ENCODE results near the gene ALG14. TPM values are rescaled to one million over a fixed set of nuclear protein-coding genes. Genes with fewer than 3 reads are reported as not detected.
"Not testable (repeated sequence)": the region's sequence is repeated elsewhere in the genome, so short reads cannot be mapped to it uniquely, and the experiment has no call there.

The ALG14 gene
- total and polyA plus RNA-seq, 4 donors: 1.0 to 16.6 (median 1.9) TPM

DNA sequence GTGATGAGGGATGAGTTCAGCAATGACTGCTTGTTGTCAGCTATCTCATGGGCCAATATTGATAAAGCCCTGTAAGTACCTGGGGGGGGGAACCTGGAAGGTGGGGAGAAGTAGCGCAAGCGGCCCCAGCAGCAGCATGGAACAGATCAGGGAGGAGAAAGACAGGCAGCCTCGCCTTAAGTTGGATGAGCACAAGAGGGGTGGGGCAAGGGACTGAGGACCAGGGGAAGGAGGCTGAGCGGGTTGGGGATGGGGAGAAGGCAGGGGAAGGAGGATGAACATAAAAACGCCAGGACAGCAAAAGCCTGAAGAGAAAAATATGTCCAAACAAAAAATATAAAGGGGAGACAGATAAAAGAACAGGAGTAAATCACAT, 70.6 kb downstream of the ALG14 start (continued):
- TF ChIP-seq, protein P1, sequence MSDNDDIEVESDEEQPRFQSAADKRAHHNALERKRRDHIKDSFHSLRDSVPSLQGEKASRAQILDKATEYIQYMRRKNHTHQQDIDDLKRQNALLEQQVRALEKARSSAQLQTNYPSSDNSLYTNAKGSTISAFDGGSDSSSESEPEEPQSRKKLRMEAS (IDR thresholded peaks at IDR 0.05): no peak
- TF ChIP-seq FOXA1 (IDR thresholded peaks at IDR 0.05): no peak
- TF ChIP-seq JUND (IDR thresholded peaks at IDR 0.05): no peak
- no peak for TF ChIP-seq RAD21 (IDR thresholded peaks at IDR 0.05)
- no peak for TF ChIP-seq HNF4G (IDR thresholded peaks at IDR 0.05)

DNA sequence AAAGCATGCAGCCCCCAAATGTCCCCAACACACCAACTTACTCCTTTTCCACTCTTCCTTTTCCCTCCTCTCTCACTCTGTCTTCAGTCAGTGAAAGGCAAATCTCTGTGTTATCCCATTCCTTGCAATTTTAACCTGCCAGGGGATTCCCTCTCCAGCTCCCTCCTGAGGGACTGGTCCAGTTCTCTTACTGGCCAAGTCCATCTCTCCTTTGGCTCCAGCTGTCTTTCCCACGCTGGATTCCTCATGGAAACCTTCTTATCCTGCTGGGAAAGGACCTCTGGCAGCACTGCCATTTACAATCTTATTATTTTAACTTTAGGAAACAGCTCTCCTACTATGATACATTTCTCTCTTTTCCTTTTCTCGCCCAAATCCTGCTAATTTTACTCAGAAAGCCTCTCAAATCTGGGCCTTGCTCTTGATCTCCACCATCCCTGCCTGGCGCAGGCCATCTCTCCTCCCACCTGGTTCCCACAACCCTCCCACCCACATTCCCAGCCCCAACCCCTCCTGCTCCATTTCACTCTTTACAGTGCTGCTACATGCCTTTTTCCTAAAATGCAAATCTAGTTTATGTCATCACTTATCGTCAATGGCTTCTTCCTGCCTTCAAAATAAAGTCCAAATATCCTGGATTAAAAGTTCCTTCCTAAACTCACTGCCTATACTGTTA, 73.2 kb downstream of the ALG14 start:
- H3K9me3 ChIP-seq (ENCODE audit: control insufficient read depth in 4 of 4, low read length in 3 of 4): no peaks in the 10 kb centered on the region
- no peak overlapping the region for H3K4me3 ChIP-seq (ENCODE audit: low read depth in 1 of 3, low read length in 3 of 3)
- peaks cover 0 to 2% (median 0%) of the 10 kb centered on the region in 4 donors for H3K36me3 ChIP-seq (ENCODE audit: control insufficient read depth in 4 of 4, insufficient read depth in 3 of 4, low read depth in 1 of 4, low read length in 3 of 4)
- no peaks in the 10 kb centered on the region for H3K27me3 ChIP-seq (ENCODE audit: control insufficient read depth in 4 of 4, insufficient read depth in 4 of 4, low read length in 3 of 4)
- no peak overlapping the region for H3K27ac ChIP-seq (ENCODE audit: low read depth in 1 of 2, low read length in 2 of 2)
- no peak for DNase-seq (ENCODE audit: low spot score)
- WGBS: 86% methylated on average over 4 of the region's 4 CpGs
- no peak for TF ChIP-seq RAD21 (IDR thresholded peaks at IDR 0.05)
- TF ChIP-seq, protein P2, sequence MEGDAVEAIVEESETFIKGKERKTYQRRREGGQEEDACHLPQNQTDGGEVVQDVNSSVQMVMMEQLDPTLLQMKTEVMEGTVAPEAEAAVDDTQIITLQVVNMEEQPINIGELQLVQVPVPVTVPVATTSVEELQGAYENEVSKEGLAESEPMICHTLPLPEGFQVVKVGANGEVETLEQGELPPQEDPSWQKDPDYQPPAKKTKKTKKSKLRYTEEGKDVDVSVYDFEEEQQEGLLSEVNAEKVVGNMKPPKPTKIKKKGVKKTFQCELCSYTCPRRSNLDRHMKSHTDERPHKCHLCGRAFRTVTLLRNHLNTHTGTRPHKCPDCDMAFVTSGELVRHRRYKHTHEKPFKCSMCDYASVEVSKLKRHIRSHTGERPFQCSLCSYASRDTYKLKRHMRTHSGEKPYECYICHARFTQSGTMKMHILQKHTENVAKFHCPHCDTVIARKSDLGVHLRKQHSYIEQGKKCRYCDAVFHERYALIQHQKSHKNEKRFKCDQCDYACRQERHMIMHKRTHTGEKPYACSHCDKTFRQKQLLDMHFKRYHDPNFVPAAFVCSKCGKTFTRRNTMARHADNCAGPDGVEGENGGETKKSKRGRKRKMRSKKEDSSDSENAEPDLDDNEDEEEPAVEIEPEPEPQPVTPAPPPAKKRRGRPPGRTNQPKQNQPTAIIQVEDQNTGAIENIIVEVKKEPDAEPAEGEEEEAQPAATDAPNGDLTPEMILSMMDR (IDR thresholded peaks at IDR 0.05; ENCODE audit: low read depth, low read length, missing input control): no peak
- no peak for TF ChIP-seq RXRA (IDR thresholded peaks at IDR 0.05)
- TF ChIP-seq YY1 (IDR thresholded peaks at IDR 0.05): no peak
- no peak for TF ChIP-seq NR2F2 (IDR thresholded peaks at IDR 0.05)
- TF ChIP-seq TAF1 (conservative IDR thresholded peaks at IDR 0.05): no peak
- TF ChIP-seq, protein P1 (IDR thresholded peaks at IDR 0.05): no peak
- TF ChIP-seq HNF4A (conservative IDR thresholded peaks at IDR 0.05): no peak
- no peaks in the 10 kb centered on the region for H3K4me1 ChIP-seq (ENCODE audit: control insufficient read depth in 4 of 4, insufficient read depth in 4 of 4, low read length in 3 of 4)
- H3K9ac ChIP-seq (ENCODE audit: low read depth in 1 of 2, low read length in 2 of 2): no peak overlapping the region

DNA sequence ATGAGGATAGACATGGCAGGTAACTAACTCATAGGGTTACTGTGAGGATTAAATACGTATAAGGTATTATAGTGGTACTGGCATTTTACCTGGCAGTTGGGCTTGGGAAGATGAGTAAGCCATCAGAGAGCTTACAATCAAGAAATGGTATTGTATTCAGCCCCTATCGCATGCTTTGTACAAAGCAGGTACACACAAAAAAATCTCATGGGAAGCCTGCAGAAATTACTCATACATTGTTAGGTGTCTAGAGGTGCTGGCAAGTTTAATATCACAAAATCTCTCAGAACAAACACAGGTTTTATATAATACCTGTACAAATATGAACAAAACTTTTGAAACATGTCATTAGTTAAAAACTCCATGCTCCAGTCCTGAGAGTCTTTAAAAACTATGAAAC, 74.0 kb downstream of the ALG14 start:
- H3K9ac ChIP-seq (ENCODE audit: low read depth in 1 of 2, low read length in 2 of 2): no peak overlapping the region
- no peak overlapping the region for H3K4me3 ChIP-seq (ENCODE audit: low read depth in 1 of 3, low read length in 3 of 3)
- no peak for DNase-seq (ENCODE audit: low spot score)
- TF ChIP-seq HNF4G (IDR thresholded peaks at IDR 0.05): no peak
- TF ChIP-seq EGR1 (IDR thresholded peaks at IDR 0.05; ENCODE audit: low read depth in 2 of 2): no peak
- no peak for TF ChIP-seq JUND (IDR thresholded peaks at IDR 0.05)
- TF ChIP-seq GABPA (IDR thresholded peaks at IDR 0.05 in 1 of 2, conservative IDR thresholded peaks at IDR 0.05 in 1 of 2): no peak
- TF ChIP-seq FOXA1 (IDR thresholded peaks at IDR 0.05): no peak
- no peak overlapping the region for H3K27ac ChIP-seq (ENCODE audit: low read depth in 1 of 2, low read length in 2 of 2)
- no peaks in the 10 kb centered on the region for H3K27me3 ChIP-seq (ENCODE audit: control insufficient read depth in 4 of 4, insufficient read depth in 4 of 4, low read length in 3 of 4)
- no peaks in the 10 kb centered on the region for H3K9me3 ChIP-seq (ENCODE audit: control insufficient read depth in 4 of 4, low read length in 3 of 4)
- H3K4me1 ChIP-seq (ENCODE audit: control insufficient read depth in 4 of 4, insufficient read depth in 4 of 4, low read length in 3 of 4): no peaks in the 10 kb centered on the region
- 97% methylated on average over 2 of the region's 2 CpGs for WGBS
- peaks cover 0 to 2% (median 0%) of the 10 kb centered on the region in 4 donors for H3K36me3 ChIP-seq (ENCODE audit: control insufficient read depth in 4 of 4, insufficient read depth in 3 of 4, low read depth in 1 of 4, low read length in 3 of 4)

DNA sequence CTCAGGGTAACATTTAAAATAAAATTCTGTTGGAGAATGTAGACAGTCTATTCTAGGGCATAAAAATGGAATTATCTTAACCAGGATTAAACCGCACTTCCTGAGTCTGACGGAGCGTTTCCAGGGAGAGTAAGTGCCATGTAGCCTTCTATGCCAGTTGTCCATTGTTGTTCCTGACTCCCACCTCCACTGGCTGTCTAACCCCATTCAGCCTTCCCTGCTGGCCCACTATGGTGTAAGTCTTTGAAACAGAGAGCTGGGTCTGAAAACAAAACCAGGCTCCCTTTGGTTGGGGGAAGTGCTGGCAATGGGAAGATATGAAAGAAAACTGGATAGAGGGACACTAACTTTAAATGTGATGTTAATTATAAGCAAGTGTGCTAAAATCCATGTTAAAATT, 74.6 kb downstream of the ALG14 start:
- TF ChIP-seq EGR1 (IDR thresholded peaks at IDR 0.05; ENCODE audit: low read depth in 2 of 2) (no peak), RXRA (IDR thresholded peaks at IDR 0.05) (no peak), FOXA2 (IDR thresholded peaks at IDR 0.05) (no peak), GABPA (IDR thresholded peaks at IDR 0.05 in 1 of 2, conservative IDR thresholded peaks at IDR 0.05 in 1 of 2) (no peak), YY1 (IDR thresholded peaks at IDR 0.05) (no peak), RAD21 (IDR thresholded peaks at IDR 0.05) (no peak), TAF1 (conservative IDR thresholded peaks at IDR 0.05) (no peak), HNF4G (IDR thresholded peaks at IDR 0.05) (no peak)
- TF ChIP-seq, protein P1 (IDR thresholded peaks at IDR 0.05): no peak
- Histone ChIP-seq H3K36me3 (ENCODE audit: control insufficient read depth in 4 of 4, insufficient read depth in 3 of 4, low read depth in 1 of 4, low read length in 3 of 4) (peaks cover 0 to 2% (median 0%) of the 10 kb centered on the region in 4 donors), H3K9ac (ENCODE audit: low read depth in 1 of 2, low read length in 2 of 2) (no peak overlapping the region), H3K27ac (ENCODE audit: low read depth in 1 of 2, low read length in 2 of 2) (no peak overlapping the region), H3K9me3 (ENCODE audit: control insufficient read depth in 4 of 4, low read length in 3 of 4) (no peaks in the 10 kb centered on the region), H3K4me1 (ENCODE audit: control insufficient read depth in 4 of 4, insufficient read depth in 4 of 4, low read length in 3 of 4) (no peaks in the 10 kb centered on the region), H3K27me3 (ENCODE audit: control insufficient read depth in 4 of 4, insufficient read depth in 4 of 4, low read length in 3 of 4) (no peaks in the 10 kb centered on the region), H3K4me3 (ENCODE audit: low read depth in 1 of 3, low read length in 3 of 3) (no peak overlapping the region)
- DNase-seq (ENCODE audit: low spot score): no peak
- 92% methylated on average over 3 of the region's 3 CpGs for WGBS

DNA sequence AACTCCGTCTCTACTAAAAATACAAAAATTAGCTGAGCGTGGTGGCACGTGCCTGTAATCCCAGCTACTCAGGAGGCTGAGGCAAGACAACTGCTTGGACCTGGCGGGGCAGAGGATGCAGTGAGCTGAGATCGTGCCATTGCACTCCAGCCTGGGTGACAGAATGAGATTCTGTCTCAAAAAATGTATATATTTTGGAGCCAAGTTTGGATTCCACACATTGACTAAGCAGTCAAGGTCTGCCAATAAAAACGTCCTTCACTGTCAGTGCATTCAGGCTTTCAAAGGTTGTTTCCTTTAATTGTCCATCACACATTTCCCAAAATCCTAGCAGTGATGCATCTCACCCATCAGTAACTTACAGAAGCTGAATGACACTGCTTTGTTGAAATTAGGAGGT, 77.2 kb downstream of the ALG14 start:
- H3K27ac ChIP-seq (ENCODE audit: low read depth in 1 of 2, low read length in 2 of 2); H3K27me3 ChIP-seq (ENCODE audit: control insufficient read depth in 4 of 4, insufficient read depth in 4 of 4, low read length in 3 of 4); H3K36me3 ChIP-seq (ENCODE audit: control insufficient read depth in 4 of 4, insufficient read depth in 3 of 4, low read depth in 1 of 4, low read length in 3 of 4); H3K4me3 ChIP-seq (ENCODE audit: low read depth in 1 of 3, low read length in 3 of 3); H3K9me3 ChIP-seq (ENCODE audit: control insufficient read depth in 4 of 4, low read length in 3 of 4); DNase-seq (ENCODE audit: low spot score); H3K9ac ChIP-seq (ENCODE audit: low read depth in 1 of 2, low read length in 2 of 2); H3K4me1 ChIP-seq (ENCODE audit: control insufficient read depth in 4 of 4, insufficient read depth in 4 of 4, low read length in 3 of 4): not testable (repeated sequence)
- 91% methylated on average over 6 of the region's 6 CpGs for WGBS
